GM19324 (cell line): ENCODE data around the gene OVCH2.

Source experiments
- ATAC-seq: cut with Tn5 transposase; IDR thresholded peaks from one replicate; pipeline ENCODE4 v1.9.1; 2021; ENCODE audit warnings: mild to moderate bottlenecking, moderate library complexity; ENCODE audit not compliant: unreplicated experiment, low FRiP score

Gene OVCH2

GRCh38 chr11:7643314-7643713 lies 63.0 kb downstream of the OVCH2 start:
- ATAC-seq = no peak

GRCh38 chr11:7642747-7643146 lies 63.5 kb downstream of the OVCH2 start:
- no peak for ATAC-seq

DNA sequence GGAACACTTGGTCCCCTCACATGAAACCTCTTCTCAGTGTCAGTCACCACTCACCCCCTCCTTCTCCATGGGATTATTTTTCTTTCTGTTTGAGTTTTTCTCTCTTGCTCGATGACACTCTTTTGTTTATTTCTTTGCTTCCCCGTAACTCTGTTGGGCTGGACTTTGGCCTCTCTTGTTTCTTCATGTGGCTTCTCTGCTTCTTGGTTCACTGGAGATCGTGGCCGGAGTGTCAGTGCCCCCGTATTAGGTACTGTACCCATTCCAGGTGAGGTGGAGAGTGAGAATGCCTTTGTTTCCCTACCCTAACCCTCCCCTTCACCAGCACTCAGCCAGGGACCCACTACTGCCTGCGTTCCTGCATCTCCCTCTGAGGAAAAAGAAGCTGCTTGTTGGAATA lies 65.5 kb downstream of the OVCH2 start:
- no peak for ATAC-seq

DNA sequence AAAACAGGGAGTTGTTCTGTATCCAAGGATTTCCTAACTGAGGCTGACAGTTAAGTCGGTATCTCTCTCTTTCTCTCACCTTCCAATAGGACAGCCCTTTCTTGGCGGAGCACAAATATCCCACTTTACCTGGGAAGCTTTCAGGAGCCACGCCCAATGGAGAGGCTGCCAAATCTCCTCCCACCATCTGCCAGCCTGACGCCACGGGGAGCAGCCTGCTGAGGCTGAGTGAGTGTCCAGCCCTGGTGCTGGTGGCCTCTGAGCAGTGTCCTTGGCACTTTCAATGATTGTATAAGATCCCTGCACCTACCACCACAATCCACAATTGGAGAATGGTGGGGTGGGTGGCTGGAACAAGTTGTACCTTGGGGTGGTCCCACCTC lies 66.6 kb downstream of the OVCH2 start:
- ATAC-seq = no peak
